ENCODE results near the gene EIF4H.
"Not testable (repeated sequence)": the region's sequence is repeated elsewhere in the genome, so short reads cannot be mapped to it uniquely, and the experiment has no call there.

Gene EIF4H

DNA sequence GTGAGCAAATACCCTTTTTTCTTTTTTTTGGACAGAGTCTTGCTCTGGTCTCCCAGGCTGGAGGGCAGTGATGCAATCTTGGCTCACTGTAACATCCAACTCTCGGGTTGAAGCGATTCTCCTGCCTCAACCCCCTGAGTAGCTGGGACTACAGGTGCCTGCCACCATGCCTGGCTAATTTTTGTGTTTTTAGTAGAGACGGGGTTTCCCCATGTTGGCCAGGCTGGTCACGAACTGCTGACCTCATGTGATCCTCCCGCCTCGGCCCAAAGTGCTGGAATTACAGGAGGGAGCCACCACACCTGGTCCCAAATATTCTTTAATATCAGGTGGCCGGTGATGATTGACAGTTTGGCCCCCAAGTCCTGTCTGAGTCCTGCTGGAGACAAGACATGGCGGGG, 42.2 kb downstream of the EIF4H start:
- Histone ChIP-seq H3K4me3 (ENCODE audit: low read depth, low read length) (no peak overlapping the region), H3K4me1 (ENCODE audit: control insufficient read depth, insufficient read depth, low read length, unreplicated experiment) (no peaks in the 10 kb centered on the region), H3K27me3 (ENCODE audit: insufficient read depth, low read length) (no peaks in the 10 kb centered on the region), H3K79me2 (ENCODE audit: control insufficient read depth, insufficient read depth, low read length, unreplicated experiment) (no peaks in the 10 kb centered on the region), H2AFZ (ENCODE audit: low read length, unreplicated experiment) (no peak overlapping the region), H3K36me3 (ENCODE audit: insufficient read depth, low read length) (no peaks in the 10 kb centered on the region), H3K27ac (ENCODE audit: low read depth, low read length) (no peak overlapping the region)

DNA sequence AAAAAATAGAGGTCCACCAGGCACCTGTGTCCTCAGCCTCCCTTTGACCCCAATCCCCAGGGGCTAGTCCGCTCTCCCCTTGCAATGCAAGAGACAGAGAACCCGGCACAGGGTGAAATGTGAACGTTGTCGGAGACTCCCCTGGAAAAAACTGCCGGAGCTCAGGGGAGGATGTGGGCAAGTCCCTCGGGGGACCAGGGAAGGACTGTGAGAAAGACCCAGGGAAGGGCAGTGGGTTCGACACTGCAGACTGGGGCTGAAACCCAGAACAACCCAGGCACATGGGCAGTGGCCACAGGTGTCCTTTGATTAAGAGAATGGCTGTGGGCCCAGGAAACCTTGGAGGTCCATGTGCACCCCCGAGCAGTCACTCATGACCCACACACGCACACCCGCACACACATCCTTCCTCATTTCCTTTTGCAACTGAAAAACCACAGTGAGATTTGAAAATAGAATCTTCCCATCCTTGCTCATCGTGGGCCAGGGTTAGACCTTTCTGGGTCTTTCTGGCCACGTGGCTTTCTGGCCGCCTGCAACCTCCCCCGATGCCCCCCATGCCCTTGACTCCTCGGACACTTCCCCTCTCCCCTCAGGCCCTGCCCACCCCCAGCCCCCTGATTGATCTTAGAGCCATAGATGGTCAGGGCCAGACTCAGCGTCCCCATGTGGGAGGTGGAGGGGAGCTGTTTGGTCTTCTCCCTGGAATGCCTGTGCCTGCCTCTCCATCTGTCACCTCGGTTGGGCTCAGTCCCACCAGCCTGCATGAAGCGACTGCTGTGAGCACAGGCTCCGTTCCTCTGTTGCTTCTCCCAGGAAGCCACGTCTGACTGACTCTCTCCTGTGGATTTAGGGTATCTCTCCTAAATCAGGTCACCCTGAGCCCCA, 43.5 kb downstream of the EIF4H start:
- Histone ChIP-seq H3K79me2 (ENCODE audit: control insufficient read depth, insufficient read depth, low read length, unreplicated experiment) (no peaks in the 10 kb centered on the region), H3K4me1 (ENCODE audit: control insufficient read depth, insufficient read depth, low read length, unreplicated experiment) (no peaks in the 10 kb centered on the region), H3K27ac (ENCODE audit: low read depth, low read length) (no peak overlapping the region), H3K27me3 (ENCODE audit: insufficient read depth, low read length) (no peaks in the 10 kb centered on the region), H3K4me3 (ENCODE audit: low read depth, low read length) (no peak overlapping the region), H3K36me3 (ENCODE audit: insufficient read depth, low read length) (no peaks in the 10 kb centered on the region), H2AFZ (ENCODE audit: low read length, unreplicated experiment) (no peak overlapping the region)

- no peaks in the 10 kb centered on the region for H3K36me3 ChIP-seq (ENCODE audit: insufficient read depth, low read length)
- H2AFZ ChIP-seq (ENCODE audit: low read length, unreplicated experiment) = no peak overlapping the region
- H3K27me3 ChIP-seq (ENCODE audit: insufficient read depth, low read length) = no peaks in the 10 kb centered on the region
- no peaks in the 10 kb centered on the region for H3K79me2 ChIP-seq (ENCODE audit: control insufficient read depth, insufficient read depth, low read length, unreplicated experiment)
- H3K4me3 ChIP-seq (ENCODE audit: low read depth, low read length) = no peak overlapping the region
- no peak overlapping the region for H3K27ac ChIP-seq (ENCODE audit: low read depth, low read length)
- no peaks in the 10 kb centered on the region for H3K4me1 ChIP-seq (ENCODE audit: control insufficient read depth, insufficient read depth, low read length, unreplicated experiment)
Observed at GRCh38 chr7:74218343-74218698, 44.2 kb downstream of the EIF4H start.

- H3K36me3 ChIP-seq (ENCODE audit: insufficient read depth, low read length) = no peaks in the 10 kb centered on the region
- H3K27me3 ChIP-seq (ENCODE audit: insufficient read depth, low read length) = no peaks in the 10 kb centered on the region
- no peak overlapping the region for H3K4me3 ChIP-seq (ENCODE audit: low read depth, low read length)
- H2AFZ ChIP-seq (ENCODE audit: low read length, unreplicated experiment) = no peak overlapping the region
- H3K27ac ChIP-seq (ENCODE audit: low read depth, low read length) = no peak overlapping the region
- H3K4me1 ChIP-seq (ENCODE audit: control insufficient read depth, insufficient read depth, low read length, unreplicated experiment) = no peaks in the 10 kb centered on the region
- H3K79me2 ChIP-seq (ENCODE audit: control insufficient read depth, insufficient read depth, low read length, unreplicated experiment) = no peaks in the 10 kb centered on the region
Observed at GRCh38 chr7:74219416-74219815, 45.3 kb downstream of the EIF4H start.

DNA sequence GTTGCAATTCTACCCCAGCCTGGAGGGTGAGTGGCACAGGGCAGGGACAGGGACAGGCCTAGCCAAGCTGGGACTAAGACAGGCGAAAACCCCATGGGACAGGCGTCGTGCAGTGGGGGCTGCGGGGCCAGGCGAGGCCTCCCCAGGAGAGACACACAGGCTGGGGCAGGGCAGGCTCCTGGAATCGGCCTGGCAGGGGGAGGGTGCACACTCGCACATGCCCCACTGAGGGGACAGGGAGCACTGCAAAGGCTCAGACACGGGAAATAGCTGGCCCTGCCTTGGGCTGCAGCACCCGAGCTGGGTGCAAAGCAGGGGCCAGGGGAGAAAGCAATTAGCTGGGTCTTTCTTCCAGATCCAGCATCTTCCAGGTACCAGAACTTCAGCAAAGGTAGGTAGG, 46.1 kb downstream of the EIF4H start:
- H3K79me2 ChIP-seq (ENCODE audit: control insufficient read depth, insufficient read depth, low read length, unreplicated experiment) = no peaks in the 10 kb centered on the region
- no peak overlapping the region for H3K4me3 ChIP-seq (ENCODE audit: low read depth, low read length)
- H2AFZ ChIP-seq (ENCODE audit: low read length, unreplicated experiment) = no peak overlapping the region
- H3K36me3 ChIP-seq (ENCODE audit: insufficient read depth, low read length) = no peaks in the 10 kb centered on the region
- H3K27me3 ChIP-seq (ENCODE audit: insufficient read depth, low read length) = no peaks in the 10 kb centered on the region
- no peak overlapping the region for H3K27ac ChIP-seq (ENCODE audit: low read depth, low read length)
- no peaks in the 10 kb centered on the region for H3K4me1 ChIP-seq (ENCODE audit: control insufficient read depth, insufficient read depth, low read length, unreplicated experiment)

GRCh38 chr7:74221713-74222112, 47.6 kb downstream of the EIF4H start:
- Histone ChIP-seq H3K79me2 (ENCODE audit: control insufficient read depth, insufficient read depth, low read length, unreplicated experiment) (no peaks in the 10 kb centered on the region), H3K4me3 (ENCODE audit: low read depth, low read length) (no peak overlapping the region), H2AFZ (ENCODE audit: low read length, unreplicated experiment) (no peak overlapping the region), H3K27me3 (ENCODE audit: insufficient read depth, low read length) (no peaks in the 10 kb centered on the region), H3K36me3 (ENCODE audit: insufficient read depth, low read length) (no peaks in the 10 kb centered on the region), H3K27ac (ENCODE audit: low read depth, low read length) (no peak overlapping the region), H3K4me1 (ENCODE audit: control insufficient read depth, insufficient read depth, low read length, unreplicated experiment) (no peaks in the 10 kb centered on the region)

DNA sequence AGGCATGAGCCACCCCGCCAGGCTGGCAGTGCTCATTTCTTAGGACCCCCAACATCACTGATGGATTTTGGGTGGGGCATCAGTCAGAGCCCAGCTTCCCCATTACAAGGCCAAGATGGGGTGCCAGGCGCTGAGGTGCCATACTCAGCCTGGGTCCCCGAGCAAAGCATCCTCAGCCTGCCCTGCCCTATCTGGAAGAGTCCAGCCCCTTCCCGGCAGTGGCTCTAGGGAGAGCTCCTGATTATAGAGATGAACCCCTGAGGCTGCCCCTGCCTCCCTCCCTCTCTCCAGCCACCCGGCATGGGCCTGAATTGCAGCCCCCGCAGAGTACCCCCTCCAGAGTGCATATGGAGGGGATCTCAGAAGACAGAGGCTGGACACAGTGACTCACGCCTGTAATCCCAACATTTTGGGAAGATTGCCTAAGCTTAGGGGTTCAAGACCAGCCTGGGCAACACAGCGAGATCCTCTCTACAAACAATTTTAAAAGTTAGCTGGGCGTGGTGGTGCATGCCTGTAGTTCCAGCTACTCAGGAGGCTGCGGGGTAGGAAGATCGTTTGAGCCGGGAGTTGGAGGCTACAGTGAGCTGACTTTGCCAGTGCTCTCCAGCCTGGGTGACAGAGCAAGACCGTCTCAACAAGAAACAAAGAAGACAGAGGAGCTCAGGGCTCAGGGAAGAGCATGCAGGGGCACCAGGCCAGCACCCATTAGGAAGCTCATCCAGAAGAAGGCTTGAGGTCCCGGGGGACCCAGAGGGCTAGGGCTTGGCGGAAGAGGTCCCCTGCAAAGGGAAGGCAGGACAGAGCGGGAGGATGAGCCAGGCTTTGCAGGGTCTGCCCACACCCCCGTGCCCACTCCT, 48.9 kb downstream of the EIF4H start:
- Histone ChIP-seq H3K4me1 (ENCODE audit: control insufficient read depth, insufficient read depth, low read length, unreplicated experiment) (no peaks in the 10 kb centered on the region), H2AFZ (ENCODE audit: low read length, unreplicated experiment) (no peak overlapping the region), H3K36me3 (ENCODE audit: insufficient read depth, low read length) (no peaks in the 10 kb centered on the region), H3K27me3 (ENCODE audit: insufficient read depth, low read length) (no peaks in the 10 kb centered on the region), H3K4me3 (ENCODE audit: low read depth, low read length) (no peak overlapping the region), H3K27ac (ENCODE audit: low read depth, low read length) (no peak overlapping the region), H3K79me2 (ENCODE audit: control insufficient read depth, insufficient read depth, low read length, unreplicated experiment) (no peaks in the 10 kb centered on the region)

DNA sequence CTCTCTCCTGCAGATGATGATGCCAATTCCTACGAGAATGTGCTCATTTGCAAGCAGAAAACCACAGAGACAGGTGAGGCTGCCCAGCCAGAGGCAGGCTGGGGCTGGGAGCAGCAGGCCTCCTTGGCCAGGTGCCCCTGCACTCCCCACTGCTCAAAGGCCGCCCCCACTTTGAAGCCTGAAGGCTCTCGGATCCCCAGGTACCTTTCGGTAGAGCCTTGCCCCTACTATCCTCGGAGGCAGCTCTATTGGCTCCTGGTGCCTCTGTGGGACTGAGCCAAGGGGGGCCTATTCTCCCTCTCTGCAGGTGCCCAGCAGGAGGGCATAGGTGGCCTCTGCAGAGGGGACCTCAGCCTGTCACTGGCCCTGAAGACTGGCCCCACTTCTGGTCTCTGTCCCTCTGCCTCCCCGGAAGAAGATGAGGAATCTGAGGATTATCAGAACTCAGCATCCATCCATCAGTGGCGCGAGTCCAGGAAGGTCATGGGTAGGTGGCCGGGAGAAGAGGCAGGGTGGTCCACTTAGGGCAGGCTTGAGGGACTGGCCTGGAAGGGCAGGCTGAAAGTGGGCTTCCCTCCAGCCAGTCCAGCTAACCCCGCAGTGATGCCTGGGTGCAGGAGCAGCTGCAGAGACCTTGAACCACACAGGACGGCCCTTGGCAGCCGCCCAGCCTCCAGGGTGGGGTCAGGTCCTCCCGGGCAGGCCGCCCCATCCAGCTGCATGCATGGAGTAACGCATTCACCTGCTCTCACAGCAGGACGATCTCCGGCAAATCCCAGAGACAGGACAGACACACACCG, 49.8 kb downstream of the EIF4H start:
- no peak overlapping the region for H3K4me3 ChIP-seq (ENCODE audit: low read depth, low read length)
- no peaks in the 10 kb centered on the region for H3K36me3 ChIP-seq (ENCODE audit: insufficient read depth, low read length)
- H2AFZ ChIP-seq (ENCODE audit: low read length, unreplicated experiment) = no peak overlapping the region
- no peaks in the 10 kb centered on the region for H3K27me3 ChIP-seq (ENCODE audit: insufficient read depth, low read length)
- H3K4me1 ChIP-seq (ENCODE audit: control insufficient read depth, insufficient read depth, low read length, unreplicated experiment) = no peaks in the 10 kb centered on the region
- H3K79me2 ChIP-seq (ENCODE audit: control insufficient read depth, insufficient read depth, low read length, unreplicated experiment) = no peaks in the 10 kb centered on the region
- no peak overlapping the region for H3K27ac ChIP-seq (ENCODE audit: low read depth, low read length)

GRCh38 chr7:74224511-74224832, 50.3 kb downstream of the EIF4H start:
- Histone ChIP-seq H2AFZ (ENCODE audit: low read length, unreplicated experiment) (no peak overlapping the region), H3K36me3 (ENCODE audit: insufficient read depth, low read length) (no peaks in the 10 kb centered on the region), H3K27ac (ENCODE audit: low read depth, low read length) (no peak overlapping the region), H3K4me3 (ENCODE audit: low read depth, low read length) (no peak overlapping the region), H3K4me1 (ENCODE audit: control insufficient read depth, insufficient read depth, low read length, unreplicated experiment) (peaks cover 4% of the 10 kb centered on the region), H3K79me2 (ENCODE audit: control insufficient read depth, insufficient read depth, low read length, unreplicated experiment) (no peaks in the 10 kb centered on the region), H3K27me3 (ENCODE audit: insufficient read depth, low read length) (no peaks in the 10 kb centered on the region)

- not testable (repeated sequence) for H3K36me3 ChIP-seq (ENCODE audit: insufficient read depth, low read length); H3K27ac ChIP-seq (ENCODE audit: low read depth, low read length); H3K4me1 ChIP-seq (ENCODE audit: control insufficient read depth, insufficient read depth, low read length, unreplicated experiment); H3K27me3 ChIP-seq (ENCODE audit: insufficient read depth, low read length); H3K79me2 ChIP-seq (ENCODE audit: control insufficient read depth, insufficient read depth, low read length, unreplicated experiment); H3K4me3 ChIP-seq (ENCODE audit: low read depth, low read length); H2AFZ ChIP-seq (ENCODE audit: low read length, unreplicated experiment)
Observed at GRCh38 chr7:74224907-74225306, 50.8 kb downstream of the EIF4H start.
